HCT116 (cell line): Measurements from ENCODE around the gene ARHGEF38. TPM values are rescaled to one million over a fixed set of nuclear protein-coding genes. Genes with fewer than 3 reads are reported as not detected.

Experiments used
- ATAC-seq: fragments of 200-7000 bp; cut with Tn5 transposase; 2 replicates; pipeline ENCODE4 v1.9.1; 2020; ENCODE audit warnings: mild to moderate bottlenecking, moderate library complexity
- BruUV-seq: library from RNA; stranded (reverse); fragments of 400-500 nt; replicated peaks from 2 replicates; lab custom pipeline; 2021; lab: Mats Ljungman, UMichigan
- CTCF ChIA-PET: fragments of 300-600 bp; sonication (Branson Sonifier 250); formaldehyde crosslinking; loops from one replicate; lab custom pipeline; 2021; ENCODE audit warnings: antibody characterized with exemption; lab: Charles Lee
- POLR2A ChIA-PET: fragments of 300-600, 350-600 bp; sonication (Branson Sonifier 250); formaldehyde crosslinking; loops from one replicate; lab custom pipeline; 2021; ENCODE audit warnings: antibody characterized with exemption; lab: Charles Lee
- RAD21 ChIA-PET, 2 experiments: fragments of 300-600 bp; sonication (Branson Sonifier 250); formaldehyde crosslinking; loops; one replicate each; lab custom pipeline; 2023; ENCODE audit warnings: low total read pairs in 2 of 2; ENCODE audit not compliant: uncharacterized antibody in 2 of 2, unreplicated experiment in 2 of 2, low non-redundant PET in 1 of 2; lab: Charles Lee
- DNase-seq: peaks from one replicate; pipeline ENCODE4 v3.0.0-alpha.2; 2010; ENCODE audit warnings: low read depth, low spot score
- H2AFZ ChIP-seq: fragments of 200-600 bp; shearing (Covaris generic), sonication (generic); 2 replicates; pipeline ENCODE4 v1.6.1; 2017; ENCODE audit warnings: low read depth, mixed run types, mixed read lengths, antibody characterized with exemption, low read length; ENCODE audit not compliant: poor library complexity, severe bottlenecking
- H3K27ac ChIP-seq: 2 replicates; pipeline ENCODE4 v1.5.1; 2012; ENCODE audit warnings: low read depth, low read length
- H3K27me3 ChIP-seq: fragments of 200-600 bp; sonication (generic); 2 replicates; pipeline ENCODE4 v1.6.1; 2016; ENCODE audit warnings: mixed run types, low read length, mixed read lengths; ENCODE audit not compliant: insufficient read depth
- H3K36me3 ChIP-seq, 2 experiments: fragments of 200-500 bp in 1 of 2; fragments of 200-600 bp in 1 of 2; sonication (Bioruptor generic) in 1 of 2; sonication (generic) in 1 of 2; 2 replicates each; pipeline versions ENCODE4 v1.5.1 to v1.6.1; 2014 to 2016; ENCODE audit warnings: low read length in 2 of 2, inconsistent platforms in 1 of 2, mixed read lengths in 1 of 2, mixed run types in 1 of 2; ENCODE audit not compliant: insufficient read depth in 2 of 2, control insufficient read depth in 1 of 2
- H3K4me1 ChIP-seq, 2 experiments: fragments of 200-600 bp in 1 of 2; sonication (generic) in 1 of 2; 2 replicates each; pipeline versions ENCODE4 v1.5.1 to v1.6.1; 2012 to 2017; ENCODE audit warnings: low read length in 2 of 2, inconsistent platforms in 1 of 2, mild to moderate bottlenecking in 1 of 2, mixed read lengths in 1 of 2, mixed run types in 1 of 2, moderate library complexity in 1 of 2; ENCODE audit not compliant: insufficient read depth in 2 of 2, control insufficient read depth in 1 of 2
- H3K4me2 ChIP-seq: fragments of 200-600 bp; sonication (generic); 2 replicates; pipeline ENCODE4 v1.6.1; 2017; ENCODE audit warnings: mixed run types, low read length, mixed read lengths
- H3K4me3 ChIP-seq, 2 experiments: fragments of 200-600 bp in 1 of 2; sonication (generic) in 1 of 2; replicated peaks in 1 of 2; 2 replicates each; pipeline ENCODE4 v1.5.1; 2011 to 2016; ENCODE audit warnings: low read length in 2 of 2, control low read depth in 1 of 2, low read depth in 1 of 2, mild to moderate bottlenecking in 1 of 2, mixed read lengths in 1 of 2, mixed run types in 1 of 2
- H3K79me2 ChIP-seq: fragments of 200-600 bp; sonication (generic); 2 replicates; pipeline ENCODE4 v1.6.1; 2017; ENCODE audit warnings: mild to moderate bottlenecking, mixed run types, low read length, moderate library complexity, mixed read lengths; ENCODE audit not compliant: insufficient read depth
- H3K9ac ChIP-seq: fragments of 200-600 bp; sonication (generic); 2 replicates; pipeline ENCODE4 v1.6.1; 2016; ENCODE audit warnings: low read length, mixed read lengths
- H3K9me2 ChIP-seq: fragments of 200-600 bp; sonication (generic), shearing (Covaris generic); 2 replicates; pipeline ENCODE4 v1.6.1; 2017; ENCODE audit warnings: mixed run types, mild to moderate bottlenecking, moderate library complexity; ENCODE audit not compliant: insufficient read depth
- H3K9me3 ChIP-seq, 2 experiments: fragments of 200-500 bp in 1 of 2; fragments of 200-600 bp in 1 of 2; sonication (Bioruptor generic) in 1 of 2; sonication (generic) in 1 of 2; 2 replicates each; pipeline ENCODE4 v1.6.1; 2014 to 2017; ENCODE audit warnings: low read length in 2 of 2, mixed read lengths in 2 of 2, inconsistent platforms in 1 of 2, low read depth in 1 of 2, mild to moderate bottlenecking in 1 of 2, mixed run types in 1 of 2, moderate library complexity in 1 of 2; ENCODE audit not compliant: control insufficient read depth in 1 of 2, insufficient read depth in 1 of 2
- H4K20me1 ChIP-seq: fragments of 200-600 bp; sonication (generic), shearing (Covaris generic); 2 replicates; pipeline ENCODE4 v1.6.1; 2017; ENCODE audit warnings: mixed run types, mild to moderate bottlenecking, moderate library complexity; ENCODE audit not compliant: insufficient read depth
- ATF3 ChIP-seq: IDR thresholded peaks from 2 replicates; pipeline ENCODE4 v1.6.1; 2012
- CBX3 ChIP-seq: IDR thresholded peaks from 2 replicates; pipeline ENCODE4 v1.6.1; 2012; ENCODE audit warnings: low read depth
- EGR1 ChIP-seq: IDR thresholded peaks from 2 replicates; pipeline ENCODE4 v1.6.1; 2012; ENCODE audit warnings: low read depth
- EZH2 ChIP-seq: fragments of 200-600 bp; sonication (generic); IDR thresholded peaks from 2 replicates; pipeline ENCODE4 v1.6.1; 2017; ENCODE audit warnings: antibody characterized with exemption, mixed run types
- EZH2phosphoT487 ChIP-seq: fragments of 200-600 bp; IDR thresholded peaks from 2 replicates; pipeline ENCODE4 v1.6.1; 2018; ENCODE audit warnings: antibody characterized with exemption, borderline replicate concordance
- JUND ChIP-seq: IDR thresholded peaks from 2 replicates; pipeline ENCODE4 v1.6.1; 2012
- POLR2A ChIP-seq: IDR thresholded peaks from 2 replicates; pipeline ENCODE4 v1.7.0; 2011; ENCODE audit warnings: borderline replicate concordance; ENCODE audit not compliant: insufficient read depth, insufficient read length; ENCODE audit errors: extremely low read depth
- POLR2AphosphoS5 ChIP-seq: IDR thresholded peaks from 2 replicates; pipeline ENCODE4 v1.6.1; 2011; ENCODE audit warnings: mild to moderate bottlenecking, low read depth, low read length, moderate library complexity
- SIN3A ChIP-seq: IDR thresholded peaks from 2 replicates; pipeline ENCODE4 v1.6.1; 2012; ENCODE audit warnings: low read depth
- SP1 ChIP-seq: IDR thresholded peaks from 2 replicates; pipeline ENCODE4 v1.6.1; 2012; ENCODE audit warnings: low read depth
- SRF ChIP-seq: IDR thresholded peaks from 2 replicates; pipeline ENCODE4 v1.6.1; 2012; ENCODE audit warnings: low read depth
- TCF7L2 ChIP-seq: IDR thresholded peaks from 2 replicates; pipeline ENCODE4 v1.7.0; 2011; ENCODE audit warnings: borderline replicate concordance, inconsistent platforms; ENCODE audit not compliant: insufficient read depth, insufficient read length; ENCODE audit errors: extremely low read depth
- YY1 ChIP-seq: IDR thresholded peaks from 2 replicates; pipeline ENCODE4 v1.6.1; 2011; ENCODE audit warnings: low read length, low read depth, moderate library complexity, mild to moderate bottlenecking; ENCODE audit not compliant: insufficient replicate concordance; ENCODE audit errors: extremely low read depth
- ZFX ChIP-seq: fragments of 450-650 bp; IDR thresholded peaks from 2 replicates; pipeline ENCODE4 v1.6.1; 2017
- intact Hi-C: fragments of 100-400 bp; cut with micrococcal nuclease; formaldehyde crosslinking; loops from 2 replicates; pipeline ENCODE4 v1.10.0; 2022
- total RNA-seq: library from RNA; stranded (reverse); gene quantifications from one replicate; pipeline ENCODE4 v1.2.1, GENCODE V29; 2021; ENCODE audit not compliant: unreplicated experiment
- TF ChIP-seq, protein P1 (sequence below): IDR thresholded peaks from 2 replicates; pipeline ENCODE4 v1.6.1; 2011; ENCODE audit warnings: mild to moderate bottlenecking, low read length, moderate library complexity; ENCODE audit not compliant: insufficient replicate concordance; ENCODE audit errors: extremely low read depth

ARHGEF38 gene
- total RNA-seq, 1 experiment from 2014 or later = not detected

- POLR2A ChIA-PET = no interaction called here
- Histone ChIP-seq H3K27me3 (no peaks in the 10 kb centered on the region), H3K36me3 (no peaks in the 10 kb centered on the region), H4K20me1 (no peaks in the 10 kb centered on the region), H3K4me3 (no peak overlapping the region), H3K79me2 (no peaks in the 10 kb centered on the region), H3K9ac (no peak overlapping the region), H3K9me2 (no peaks in the 10 kb centered on the region), H2AFZ (no peak overlapping the region), H3K27ac (no peak overlapping the region), H3K4me2 (no peak overlapping the region), H3K4me1 (peaks cover 0 to 6% of the 10 kb centered on the region in 2 experiments; a peak in 1 of 4 replicates), H3K9me3 (no peaks in the 10 kb centered on the region)
- ATAC-seq (no peak), DNase-seq (no peak)
- CTCF ChIA-PET = no interaction called here
- no TSS peak for BruUV-seq
- RAD21 ChIA-PET = interaction anchor here in 1 of 2 experiments (0.6 kb wide), 1 partner anchor 46 kb away, joined by 3 read pairs; no protein-coding TSS in a partner anchor
- TF ChIP-seq, protein P1, sequence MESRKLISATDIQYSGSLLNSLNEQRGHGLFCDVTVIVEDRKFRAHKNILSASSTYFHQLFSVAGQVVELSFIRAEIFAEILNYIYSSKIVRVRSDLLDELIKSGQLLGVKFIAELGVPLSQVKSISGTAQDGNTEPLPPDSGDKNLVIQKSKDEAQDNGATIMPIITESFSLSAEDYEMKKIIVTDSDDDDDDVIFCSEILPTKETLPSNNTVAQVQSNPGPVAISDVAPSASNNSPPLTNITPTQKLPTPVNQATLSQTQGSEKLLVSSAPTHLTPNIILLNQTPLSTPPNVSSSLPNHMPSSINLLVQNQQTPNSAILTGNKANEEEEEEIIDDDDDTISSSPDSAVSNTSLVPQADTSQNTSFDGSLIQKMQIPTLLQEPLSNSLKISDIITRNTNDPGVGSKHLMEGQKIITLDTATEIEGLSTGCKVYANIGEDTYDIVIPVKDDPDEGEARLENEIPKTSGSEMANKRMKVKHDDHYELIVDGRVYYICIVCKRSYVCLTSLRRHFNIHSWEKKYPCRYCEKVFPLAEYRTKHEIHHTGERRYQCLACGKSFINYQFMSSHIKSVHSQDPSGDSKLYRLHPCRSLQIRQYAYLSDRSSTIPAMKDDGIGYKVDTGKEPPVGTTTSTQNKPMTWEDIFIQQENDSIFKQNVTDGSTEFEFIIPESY = no peak
- TF ChIP-seq POLR2AphosphoS5 = no peak
- TF ChIP-seq SP1 = no peak
- TF ChIP-seq CBX3 = no peak
- no peak for TF ChIP-seq EZH2
- TF ChIP-seq JUND = no peak
- no peak for TF ChIP-seq YY1
- TF ChIP-seq ATF3 = no peak
- TF ChIP-seq SIN3A = no peak
- no peak for TF ChIP-seq POLR2A
- no peak for TF ChIP-seq SRF
- no peak for TF ChIP-seq ZFX
- no peak for TF ChIP-seq TCF7L2
- TF ChIP-seq EZH2phosphoT487 = no peak
- no peak for TF ChIP-seq EGR1
- intact Hi-C loops = no loop called here
These were observed 8.5 kb upstream of the ARHGEF38 start for GRCh38 chr4:105543881-105544280.
